Uterus (tissue), 2 donors: ENCODE data around the gene SLC35F1.

Experiments
- POLR2A ChIP-seq, 2 donors: fragments of 450-650 bp; IDR thresholded peaks; one replicate each; pipeline ENCODE4 v1.6.1; 2016; ENCODE audit warnings: antibody characterized with exemption in 2 of 2, mild to moderate bottlenecking in 1 of 2, moderate library complexity in 1 of 2
- TF ChIP-seq, protein P1 (sequence below), 4 experiments: fragments of 200-600 bp in 2 of 4; fragments of 450-650 bp in 2 of 4; sonication (generic) in 2 of 4; IDR thresholded peaks; one replicate each; pipeline ENCODE4 v1.5.1; 2016 to 2019; ENCODE audit warnings: antibody characterized with exemption in 4 of 4, mild to moderate bottlenecking in 2 of 4, moderate library complexity in 1 of 4

DNA sequence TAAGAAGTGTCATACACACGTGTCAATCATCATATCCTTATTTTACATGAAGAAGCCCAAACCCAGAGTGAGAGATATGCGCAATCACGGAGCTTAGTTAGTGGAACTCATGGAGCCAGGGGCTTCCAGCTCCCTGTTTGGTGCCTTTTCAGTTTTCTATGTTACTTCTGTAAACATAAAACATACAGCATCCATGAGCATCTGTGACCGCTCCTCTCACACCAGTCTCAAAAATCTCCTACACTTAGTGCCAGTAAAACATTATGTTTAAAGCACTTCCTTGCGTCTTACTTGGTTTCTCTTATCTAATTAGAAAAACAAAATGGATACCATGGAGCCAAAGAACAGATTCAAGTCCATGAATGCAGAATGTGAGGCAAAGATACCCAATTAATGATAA is 240.4 kb downstream of the SLC35F1 start:
- TF ChIP-seq, protein P1, sequence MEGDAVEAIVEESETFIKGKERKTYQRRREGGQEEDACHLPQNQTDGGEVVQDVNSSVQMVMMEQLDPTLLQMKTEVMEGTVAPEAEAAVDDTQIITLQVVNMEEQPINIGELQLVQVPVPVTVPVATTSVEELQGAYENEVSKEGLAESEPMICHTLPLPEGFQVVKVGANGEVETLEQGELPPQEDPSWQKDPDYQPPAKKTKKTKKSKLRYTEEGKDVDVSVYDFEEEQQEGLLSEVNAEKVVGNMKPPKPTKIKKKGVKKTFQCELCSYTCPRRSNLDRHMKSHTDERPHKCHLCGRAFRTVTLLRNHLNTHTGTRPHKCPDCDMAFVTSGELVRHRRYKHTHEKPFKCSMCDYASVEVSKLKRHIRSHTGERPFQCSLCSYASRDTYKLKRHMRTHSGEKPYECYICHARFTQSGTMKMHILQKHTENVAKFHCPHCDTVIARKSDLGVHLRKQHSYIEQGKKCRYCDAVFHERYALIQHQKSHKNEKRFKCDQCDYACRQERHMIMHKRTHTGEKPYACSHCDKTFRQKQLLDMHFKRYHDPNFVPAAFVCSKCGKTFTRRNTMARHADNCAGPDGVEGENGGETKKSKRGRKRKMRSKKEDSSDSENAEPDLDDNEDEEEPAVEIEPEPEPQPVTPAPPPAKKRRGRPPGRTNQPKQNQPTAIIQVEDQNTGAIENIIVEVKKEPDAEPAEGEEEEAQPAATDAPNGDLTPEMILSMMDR (IDR thresholded peaks at IDR 0.05) = no peak
- TF ChIP-seq POLR2A (IDR thresholded peaks at IDR 0.05) = no peak
